Endometrium (tissue), 2 donors: ENCODE data around the gene SLC10A2.

Experiments
- FAIRE-seq: peaks from 2 replicates; lab custom pipeline; 2012; peaks lifted over from hg19 to GRCh38; lab: Jason Lieb, UNC
- donor health status: control.
- donor health status: control.

The SLC10A2 gene

DNA sequence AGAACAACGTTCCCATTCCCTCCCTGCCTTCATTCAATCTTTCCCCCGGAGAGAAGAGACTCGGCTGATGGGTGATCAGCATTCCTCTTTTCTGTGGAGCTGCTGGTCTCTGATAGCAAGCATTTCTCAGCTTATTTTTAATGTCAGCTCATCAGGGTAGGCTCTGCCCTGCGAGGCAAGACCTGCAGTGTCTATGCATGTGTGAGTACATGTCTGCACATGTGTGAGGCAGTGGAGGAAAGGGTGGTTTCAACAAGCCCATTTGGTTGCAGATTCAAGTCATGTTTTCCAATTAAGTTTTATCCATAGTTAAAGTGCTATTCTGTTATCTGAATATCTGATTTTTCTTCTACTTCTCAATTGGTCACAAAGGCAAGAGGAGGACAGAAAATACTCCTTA lies 19.5 kb downstream of the SLC10A2 start:
- no peak for FAIRE-seq

DNA sequence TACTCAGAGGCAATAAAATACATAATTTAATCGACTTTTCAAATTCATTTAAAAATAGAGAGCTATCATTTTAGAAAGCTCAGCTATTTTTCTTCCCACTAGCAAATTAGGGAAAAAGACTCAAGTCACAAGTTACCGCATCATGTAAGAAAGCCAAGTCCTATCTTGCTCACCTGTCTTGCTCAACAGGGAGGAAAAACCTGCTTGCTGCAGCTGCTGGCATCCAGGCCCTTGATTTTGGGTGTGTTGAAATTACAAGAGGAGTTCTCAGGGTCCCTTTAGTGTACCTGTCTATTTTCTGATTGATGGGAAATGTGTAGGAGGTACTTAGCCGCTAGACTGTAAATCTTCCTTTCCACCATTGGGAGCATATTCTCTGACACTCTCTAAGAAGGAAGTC lies 22.2 kb downstream of the SLC10A2 start:
- no peak for FAIRE-seq

DNA sequence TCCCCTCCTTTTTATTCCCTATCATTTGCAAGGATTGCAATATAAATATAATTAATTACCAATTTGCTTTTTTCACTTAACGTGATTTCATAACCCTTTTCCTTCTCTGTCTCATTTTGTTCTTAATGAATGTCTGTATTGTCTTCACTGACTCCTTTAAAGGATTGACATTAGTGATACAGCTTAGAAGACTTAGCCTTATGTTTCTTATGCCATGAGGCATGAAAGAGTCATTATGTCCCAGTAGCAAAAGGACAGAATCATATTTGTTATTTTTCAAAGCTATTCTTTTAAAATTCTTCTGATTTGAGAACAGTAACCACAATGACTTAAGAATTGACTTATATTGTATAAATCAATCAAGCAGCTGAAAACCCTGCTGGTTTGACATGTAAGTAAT lies 26.2 kb downstream of the SLC10A2 start:
- FAIRE-seq: no peak

DNA sequence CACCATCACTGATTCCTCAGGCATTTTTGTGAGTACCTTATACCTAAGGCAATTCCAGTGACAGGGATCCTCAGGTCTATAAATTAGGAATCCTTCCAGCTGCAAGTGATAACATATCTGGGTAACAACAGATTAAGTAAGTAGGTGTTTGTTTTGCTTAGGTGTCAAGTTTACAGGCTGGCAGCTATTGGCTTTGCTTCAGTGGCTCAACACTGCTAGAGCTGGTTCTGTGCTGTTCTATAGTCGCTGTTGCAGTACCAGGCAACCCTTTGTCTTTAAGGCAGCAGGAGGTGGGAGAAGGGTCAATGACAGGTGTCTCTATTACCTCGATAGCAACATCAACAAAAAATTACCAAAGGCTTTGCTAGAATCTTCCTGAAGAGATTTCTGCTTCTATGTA lies 27.0 kb downstream of the SLC10A2 start:
- FAIRE-seq: no peak

DNA sequence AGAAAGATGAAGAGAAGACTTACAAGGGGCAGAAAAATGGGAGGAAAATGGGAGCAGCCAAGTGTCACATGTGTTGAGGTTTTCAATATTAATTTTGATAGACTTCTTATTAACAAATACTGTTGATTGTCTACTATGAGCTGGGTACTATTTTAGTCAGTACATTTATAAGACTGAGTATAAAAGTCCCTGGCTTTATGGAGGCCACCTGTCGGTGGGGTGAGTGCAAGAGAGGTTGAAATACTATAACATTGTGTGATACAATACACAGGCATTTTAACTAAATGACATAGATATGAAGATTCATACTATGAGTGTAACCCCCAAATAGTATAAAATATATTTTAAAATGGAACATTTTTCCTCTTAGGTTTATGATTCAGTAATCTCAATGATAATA lies 29.9 kb downstream of the SLC10A2 start:
- FAIRE-seq: no peak

DNA sequence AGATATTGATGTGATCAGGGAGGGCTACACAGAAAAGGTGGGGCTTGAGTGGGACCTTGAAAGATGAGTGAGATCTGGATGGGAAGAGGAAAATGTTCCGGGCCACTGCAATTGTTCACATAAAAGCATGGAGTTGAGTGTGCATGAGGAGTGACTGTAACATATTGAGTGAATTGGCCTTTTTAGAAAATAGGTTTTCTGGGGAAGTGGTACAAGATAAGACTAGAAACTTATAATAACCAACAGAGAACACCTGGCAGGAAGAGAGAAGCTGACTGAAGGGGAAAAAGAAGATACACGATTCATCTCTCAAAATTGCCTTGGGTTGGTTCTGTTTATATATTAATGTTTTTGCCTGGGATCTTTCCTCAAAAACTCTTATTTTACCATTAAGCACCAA lies 32.2 kb downstream of the SLC10A2 start:
- no peak for FAIRE-seq

DNA sequence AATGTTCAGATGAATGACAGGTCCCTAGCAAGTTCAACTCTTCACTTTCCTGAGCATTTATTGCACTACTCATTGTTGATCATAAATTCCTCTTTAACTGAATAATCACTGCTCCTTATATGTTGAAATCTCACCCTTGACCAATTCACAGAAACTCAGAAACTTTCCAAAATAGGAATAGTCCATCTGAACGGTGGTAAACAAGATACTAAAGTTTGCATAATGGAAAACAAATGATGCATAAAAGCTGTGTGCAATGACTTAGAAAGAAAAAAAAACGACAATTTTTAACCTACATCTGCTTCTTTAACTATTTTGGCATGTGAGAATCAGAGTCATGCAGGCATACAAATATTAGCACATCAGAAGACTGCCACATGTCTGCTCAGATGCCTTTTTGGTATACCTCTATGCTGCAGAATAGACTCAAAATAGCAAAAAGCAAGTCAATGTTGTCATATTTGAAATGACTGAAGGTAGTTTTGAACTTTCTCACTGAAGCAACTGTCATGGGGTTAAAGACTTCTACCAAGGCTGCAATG lies 34.8 kb downstream of the SLC10A2 start:
- FAIRE-seq: no peak

DNA sequence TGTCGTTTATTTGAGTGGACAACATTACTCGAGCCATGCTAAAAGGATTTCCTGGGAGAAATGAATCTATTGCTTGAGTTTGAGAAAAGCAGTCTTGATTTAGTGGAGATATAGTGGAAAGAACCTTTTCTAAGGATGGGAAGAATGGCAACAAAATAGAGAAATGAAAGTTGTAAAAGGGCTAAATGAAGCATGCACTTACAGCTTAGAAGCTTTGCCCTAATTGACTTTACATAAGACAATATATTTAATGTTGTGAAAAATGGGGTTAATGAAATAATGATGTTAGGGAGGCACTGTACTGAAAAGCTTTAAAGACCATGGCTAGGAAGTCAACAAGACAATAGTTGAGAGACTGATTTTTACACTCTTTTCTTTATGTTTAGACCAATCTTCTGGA lies 35.4 kb downstream of the SLC10A2 start:
- no peak for FAIRE-seq

DNA sequence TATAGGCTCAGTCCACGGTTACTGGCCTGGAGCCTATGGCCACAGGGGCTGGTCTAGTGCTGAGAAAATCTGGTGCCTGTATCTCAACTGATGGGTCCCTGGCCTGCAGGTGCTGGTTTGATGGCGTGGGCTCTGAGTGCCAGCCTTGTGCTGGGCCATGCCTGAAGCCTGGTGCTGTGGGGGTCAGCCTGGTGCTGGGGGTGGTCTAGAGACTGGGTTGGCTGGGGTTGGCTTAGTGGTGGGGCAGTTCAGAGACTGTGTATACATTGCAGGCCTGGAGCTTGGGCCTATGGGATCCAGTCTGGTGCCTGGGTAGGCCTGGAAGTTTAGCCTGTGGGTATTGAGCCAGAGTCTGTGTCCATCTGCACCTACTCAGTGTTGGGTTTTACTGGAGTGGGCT lies 36.4 kb downstream of the SLC10A2 start:
- no peak for FAIRE-seq

DNA sequence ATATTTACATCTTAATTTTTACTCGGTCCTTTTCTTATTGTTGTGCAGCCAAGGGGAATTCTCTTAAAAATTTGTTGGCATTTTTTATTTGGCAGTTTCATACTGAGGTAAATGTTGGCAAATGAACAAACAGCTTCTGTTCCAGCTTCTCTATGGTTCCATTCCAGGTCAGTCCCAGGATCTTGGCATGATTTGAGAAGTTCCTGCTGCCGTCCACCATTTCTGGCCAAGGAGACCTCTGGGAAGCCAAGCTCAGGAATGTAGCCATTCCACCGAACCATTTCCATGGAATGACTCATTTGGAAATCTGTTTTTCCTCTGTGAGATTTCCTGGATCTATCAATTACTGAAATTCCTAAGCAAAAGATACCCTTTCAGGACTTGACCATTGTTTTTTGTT lies 43.9 kb downstream of the SLC10A2 start:
- FAIRE-seq: no peak

DNA sequence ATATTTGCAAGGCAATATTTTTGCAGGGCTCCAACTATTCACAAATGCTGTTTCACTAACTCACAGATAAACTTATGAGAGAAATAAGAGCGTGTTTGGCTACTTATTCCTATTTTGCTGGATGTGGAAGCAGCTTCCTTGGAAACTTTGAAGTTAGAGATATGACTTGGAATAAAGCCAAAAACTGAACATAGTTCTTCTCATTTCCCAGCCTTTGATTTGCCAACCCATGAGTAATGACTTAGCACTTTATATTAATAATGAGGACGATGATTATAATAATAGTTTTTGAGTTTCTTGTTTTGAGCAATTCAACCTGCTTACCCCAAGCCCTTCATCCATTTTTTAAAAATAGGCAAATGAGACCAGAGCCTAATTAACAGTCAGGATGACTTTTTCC lies 47.7 kb downstream of the SLC10A2 start:
- no peak for FAIRE-seq

DNA sequence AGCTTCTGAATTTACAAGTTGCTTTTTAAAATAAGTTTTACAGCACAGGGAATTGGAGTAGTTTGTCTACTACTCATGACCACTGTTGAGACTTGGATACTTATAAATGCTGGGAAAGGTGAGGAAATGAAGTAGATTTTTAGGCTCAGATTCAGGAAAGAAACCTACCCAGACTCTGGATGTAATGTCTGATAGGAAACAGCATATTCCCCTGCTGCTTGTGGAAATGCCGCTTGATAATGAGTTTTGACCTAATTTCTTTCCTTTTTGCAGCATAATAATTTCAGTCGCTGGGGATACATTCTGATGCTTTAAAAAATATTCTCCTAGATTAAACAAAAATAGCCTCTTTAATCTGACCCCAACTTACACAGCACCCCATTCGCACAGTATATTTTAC lies 53.6 kb downstream of the SLC10A2 start:
- FAIRE-seq: no peak

DNA sequence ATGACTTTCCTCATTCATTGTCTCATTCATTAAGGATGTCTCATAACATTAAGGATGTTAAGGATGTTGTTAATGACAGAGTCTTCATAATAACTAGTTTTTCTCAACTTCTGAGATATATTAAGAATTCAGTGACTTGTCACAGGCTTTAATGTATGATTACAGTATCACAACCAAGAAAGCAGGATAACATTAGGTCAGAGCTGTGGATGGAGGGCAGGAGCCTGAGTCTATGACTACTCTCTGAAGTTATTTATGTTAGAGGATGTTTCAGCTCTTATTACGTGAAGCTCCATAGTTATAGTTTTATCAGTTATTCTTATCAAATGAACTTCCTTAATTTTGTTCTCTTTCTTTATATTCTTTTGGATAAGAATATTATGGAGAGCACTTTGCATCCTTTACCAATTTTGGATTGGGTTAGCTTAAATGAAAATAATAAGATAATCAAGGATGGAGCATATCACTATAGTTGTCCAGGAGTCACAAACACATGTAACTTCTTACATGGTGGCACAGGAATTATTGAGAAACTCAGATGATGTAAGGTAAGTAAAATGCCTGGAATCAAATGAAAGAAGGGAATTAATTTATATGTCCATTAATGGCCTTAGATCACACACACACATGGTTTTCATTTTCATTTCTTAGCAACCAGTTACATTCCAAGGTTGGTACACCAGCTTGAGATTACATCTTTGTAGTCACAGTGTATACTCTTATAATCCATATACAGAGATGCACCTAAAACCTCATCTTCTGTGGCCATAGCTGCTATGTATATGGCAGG lies 57.0 kb downstream of the SLC10A2 start:
- FAIRE-seq: no peak

DNA sequence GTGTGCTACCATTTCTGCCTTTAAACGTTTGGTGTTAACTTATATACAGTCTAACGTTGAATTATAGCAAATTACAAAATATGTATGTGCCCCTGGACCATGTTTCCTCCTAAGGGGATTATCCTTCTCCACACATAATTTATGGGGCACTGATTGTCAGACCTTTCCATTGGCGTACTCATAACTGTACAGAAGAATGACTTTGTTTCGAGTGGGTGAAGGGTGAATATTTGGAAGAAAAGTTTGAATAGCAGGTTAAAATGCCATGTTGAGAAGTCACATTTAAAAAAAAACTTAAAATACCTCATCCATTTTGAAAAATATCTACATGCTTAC lies 58.8 kb downstream of the SLC10A2 start:
- no peak for FAIRE-seq

DNA sequence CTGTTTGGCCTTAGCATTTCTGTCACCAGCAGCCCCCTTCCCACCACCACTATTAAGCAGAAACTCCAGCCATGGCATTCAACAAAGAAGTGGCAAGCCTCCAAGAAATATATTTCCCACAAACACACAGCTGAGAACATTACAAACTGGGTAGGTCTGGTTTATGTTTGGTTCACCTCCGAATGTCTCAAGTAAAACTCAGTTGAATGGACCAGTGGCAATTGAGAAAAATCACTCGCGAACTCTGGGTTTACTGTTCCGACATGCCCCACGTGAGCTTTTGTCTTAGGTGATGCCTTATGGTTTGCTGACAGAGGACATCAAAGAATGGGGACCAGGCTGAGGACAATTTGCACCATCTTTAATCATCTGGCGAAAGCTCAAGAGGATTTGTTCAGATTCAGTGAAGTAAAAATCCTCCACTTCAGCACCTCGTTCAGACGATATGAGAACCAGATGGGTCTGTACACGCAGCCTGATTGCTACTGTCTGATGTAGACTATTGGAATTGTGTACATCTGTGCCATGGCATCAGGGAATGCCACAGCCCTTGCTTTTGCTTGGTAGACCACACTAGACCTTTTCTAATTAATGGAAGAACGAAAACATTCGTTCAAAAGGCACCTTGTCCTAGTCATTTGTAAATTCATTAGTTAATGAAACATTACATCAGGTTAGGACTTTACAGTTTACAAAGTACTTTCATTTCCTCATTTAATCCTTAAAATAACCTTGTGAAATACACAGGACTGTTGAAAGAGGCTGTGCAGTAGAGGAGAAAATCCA lies 59.4 kb downstream of the SLC10A2 start:
- FAIRE-seq: no peak

DNA sequence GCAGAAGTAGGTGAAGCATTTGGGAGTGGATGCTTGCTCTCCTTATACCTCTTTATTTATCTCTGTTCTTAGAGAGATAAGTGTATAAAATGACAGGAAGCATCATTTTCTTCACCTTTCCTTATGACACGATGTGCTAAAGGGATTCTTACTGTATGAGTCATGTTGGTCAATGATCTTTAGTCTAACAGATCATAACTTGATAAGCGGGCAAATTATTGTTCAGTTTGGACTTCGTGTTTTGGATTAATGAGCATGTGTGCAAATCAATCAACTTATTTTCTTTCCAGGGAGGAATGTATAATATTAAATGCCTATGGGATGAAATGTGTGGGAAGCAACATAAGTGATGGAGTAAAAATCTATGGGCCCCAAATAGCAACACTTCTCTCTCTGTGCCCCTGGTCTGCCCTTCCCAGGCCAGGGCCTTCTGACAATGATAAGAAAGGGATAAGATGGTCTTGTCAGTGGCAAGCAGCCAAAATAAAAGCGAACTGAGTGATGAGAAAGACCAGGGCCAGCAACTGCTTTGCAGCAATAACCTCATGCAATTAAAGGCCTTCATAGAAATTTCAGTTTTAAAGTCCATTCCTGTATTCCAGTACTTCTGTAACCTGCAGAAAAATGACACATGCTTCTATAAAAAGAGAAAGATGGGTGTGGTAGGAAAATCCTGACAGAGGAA lies 61.4 kb downstream of the SLC10A2 start:
- no peak for FAIRE-seq

DNA sequence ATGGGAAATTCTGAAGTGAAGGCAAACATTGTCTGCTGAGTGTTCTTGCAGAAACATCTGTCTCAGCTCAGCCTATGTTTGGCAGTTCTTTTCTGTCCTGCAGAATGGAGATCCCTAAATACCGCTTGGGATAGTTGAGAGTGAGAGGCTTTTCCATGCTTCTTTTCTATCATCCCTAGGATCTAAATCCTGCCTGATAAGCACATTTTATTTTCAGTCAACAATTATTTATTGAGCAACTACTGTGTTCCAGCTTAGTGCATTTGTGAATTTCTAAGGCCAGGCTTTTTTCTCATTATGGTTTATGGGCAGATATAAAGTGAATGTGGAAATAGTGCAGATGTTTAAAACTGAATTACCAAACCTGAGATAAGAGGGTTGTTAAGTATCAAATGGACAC lies 62.6 kb downstream of the SLC10A2 start:
- no peak for FAIRE-seq

DNA sequence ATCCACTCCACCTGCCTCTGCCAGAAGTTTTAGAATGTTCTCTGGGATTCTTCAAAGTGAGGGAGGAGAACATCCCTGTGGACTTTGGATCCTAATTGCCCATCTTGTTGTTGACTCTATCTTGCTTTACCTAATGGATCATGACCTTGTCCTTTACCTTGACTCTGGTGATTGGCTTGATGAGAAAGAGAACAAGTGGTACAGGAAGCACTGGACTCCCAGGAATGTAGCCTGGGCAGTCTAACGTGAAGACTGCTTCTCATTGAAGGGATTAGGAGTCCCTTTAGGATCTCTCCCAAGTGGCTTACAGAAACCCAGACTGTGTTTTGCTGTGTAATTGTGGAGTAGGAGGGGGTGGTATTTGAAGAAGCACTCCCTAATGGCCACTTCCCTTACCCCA lies 63.9 kb downstream of the SLC10A2 start:
- no peak for FAIRE-seq

DNA sequence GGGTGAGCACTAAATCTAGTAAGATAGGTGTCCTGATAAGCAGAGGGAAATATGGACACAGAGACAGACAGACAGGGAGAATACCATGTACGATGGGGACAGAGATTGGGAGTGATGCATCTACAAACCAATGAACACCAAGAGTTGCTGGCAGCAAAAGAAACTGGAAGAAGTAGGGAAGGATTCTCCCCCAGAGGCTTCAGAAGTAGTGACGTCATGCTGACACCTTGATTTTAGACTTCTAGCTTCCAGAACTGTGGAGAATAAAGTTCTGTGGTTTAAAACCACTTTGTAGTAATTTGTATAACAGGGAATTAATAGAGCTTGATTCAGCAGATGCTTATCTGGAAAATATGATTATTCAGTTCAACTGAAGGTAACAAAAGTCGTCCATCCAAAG lies 66.1 kb downstream of the SLC10A2 start:
- FAIRE-seq: no peak

DNA sequence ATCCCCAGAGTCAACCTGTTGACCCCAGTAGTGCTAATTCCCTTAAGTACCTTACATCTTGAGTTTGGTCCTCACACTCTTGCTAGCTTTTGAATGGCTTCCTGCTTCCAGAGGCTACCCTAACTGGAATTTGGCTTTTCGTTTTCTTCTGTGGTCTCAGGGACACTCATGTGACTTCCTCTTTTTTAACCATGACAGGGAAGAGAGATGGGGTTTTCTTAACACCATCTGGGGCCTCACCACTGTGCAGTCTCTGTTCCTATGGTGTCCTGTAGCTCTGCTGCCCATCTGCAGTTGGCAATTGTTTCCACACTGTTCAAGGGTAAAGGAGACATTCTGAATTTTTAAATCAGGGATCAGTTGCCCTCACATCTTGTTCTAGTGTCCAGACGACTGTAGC lies 66.7 kb downstream of the SLC10A2 start:
- FAIRE-seq: no peak
